Measurements from ENCODE around the gene KLF16.
A peak's percentile ranks its signal among the peaks of the same experiment; 100 is the strongest.

Gene KLF16

GRCh38 chr19:1845125-1845515 is 18.3 kb downstream of the KLF16 start:
- Histone ChIP-seq H3K4ac (ENCODE audit: low read length) (no peak overlapping the region), H3K14ac (ENCODE audit: low read length) (no peak overlapping the region), H4K91ac (ENCODE audit: low read depth, low read length, poor library complexity) (no peak overlapping the region), H3K4me3 (ENCODE audit: low read length in 2 of 2) (no peak overlapping the region), H2AFZ (ENCODE audit: low read length) (no peak overlapping the region), H3K4me1 (ENCODE audit: control insufficient read depth in 2 of 2, insufficient read depth in 1 of 2, low read depth in 1 of 2, low read length in 2 of 2) (peaks cover 4 to 30% of the 10 kb centered on the region in 2 donors), H3K36me3 (replicated peaks in 1 of 2; ENCODE audit: control insufficient read depth in 2 of 2, insufficient read depth in 2 of 2, low read length in 2 of 2) (peaks cover 5 to 23% of the 10 kb centered on the region in 2 donors), H3K4me2 (ENCODE audit: insufficient read depth, low read length, poor library complexity, severe bottlenecking) (no peak overlapping the region), H3K9ac (ENCODE audit: low read depth, low read length, poor library complexity) (peak overlapping the region; percentile 60), H3K27ac (replicated peaks; ENCODE audit: low read length) (no peak overlapping the region), H3K23ac (ENCODE audit: low read depth, low read length, poor library complexity) (peak overlapping the region; percentile 85), H2BK12ac (ENCODE audit: low read length) (peak overlapping the region; percentile 41), H3K79me1 (ENCODE audit: low read depth, low read length) (peaks cover 40% of the 10 kb centered on the region), H3K27me3 (ENCODE audit: control insufficient read depth in 3 of 3, insufficient read depth in 3 of 3, low read depth in 1 of 3, low read length in 3 of 3) (no peaks in the 10 kb centered on the region), H2BK15ac (ENCODE audit: low read length) (no peak overlapping the region), H3K18ac (ENCODE audit: low read length) (no peak overlapping the region), H2BK120ac (ENCODE audit: low read depth, low read length) (no peak overlapping the region), H2AK5ac (ENCODE audit: low read depth, low read length) (no peak overlapping the region), H2BK5ac (ENCODE audit: low read length) (no peak overlapping the region), H4K8ac (ENCODE audit: low read depth, low read length) (no peak overlapping the region), H3K9me3 (replicated peaks in 1 of 2; ENCODE audit: control insufficient read depth in 2 of 2, insufficient read depth in 1 of 2, low read depth in 1 of 2, low read length in 2 of 2) (no peaks in the 10 kb centered on the region)
- DNase-seq (ENCODE audit: low spot score) = no peak
- no CpG with 5 or more reads among the region's 16 CpGs for whole genome bisulfite sequencing, 2 donors (ENCODE audit: extremely low coverage in 2 of 2, insufficient read length in 2 of 2, insufficient replicate concordance in 1 of 2)

GRCh38 chr19:1844513-1845124 is 18.8 kb downstream of the KLF16 start:
- no peak overlapping the region for H4K8ac ChIP-seq (ENCODE audit: low read depth, low read length)
- no peaks in the 10 kb centered on the region for H3K27me3 ChIP-seq (ENCODE audit: control insufficient read depth in 3 of 3, insufficient read depth in 3 of 3, low read depth in 1 of 3, low read length in 3 of 3)
- H2BK15ac ChIP-seq (ENCODE audit: low read length) = peak overlapping the region; percentile 43
- H4K91ac ChIP-seq (ENCODE audit: low read depth, low read length, poor library complexity) = no peak overlapping the region
- H3K79me1 ChIP-seq (ENCODE audit: low read depth, low read length) = peaks cover 39% of the 10 kb centered on the region
- no peak overlapping the region for H3K9ac ChIP-seq (ENCODE audit: low read depth, low read length, poor library complexity)
- H2BK12ac ChIP-seq (ENCODE audit: low read length) = peak overlapping the region; percentile 41
- H3K4ac ChIP-seq (ENCODE audit: low read length) = no peak overlapping the region
- H3K18ac ChIP-seq (ENCODE audit: low read length) = no peak overlapping the region
- no peak for DNase-seq (ENCODE audit: low spot score)
- peaks cover 5 to 28% of the 10 kb centered on the region in 2 donors for H3K36me3 ChIP-seq (replicated peaks in 1 of 2; ENCODE audit: control insufficient read depth in 2 of 2, insufficient read depth in 2 of 2, low read length in 2 of 2)
- H3K4me2 ChIP-seq (ENCODE audit: insufficient read depth, low read length, poor library complexity, severe bottlenecking) = no peak overlapping the region
- H2AK5ac ChIP-seq (ENCODE audit: low read depth, low read length) = no peak overlapping the region
- H3K4me3 ChIP-seq (ENCODE audit: low read length in 2 of 2) = no peak overlapping the region
- no peak overlapping the region for H3K27ac ChIP-seq (replicated peaks; ENCODE audit: low read length)
- no peak overlapping the region for H2BK120ac ChIP-seq (ENCODE audit: low read depth, low read length)
- no peak overlapping the region for H2BK5ac ChIP-seq (ENCODE audit: low read length)
- H2AFZ ChIP-seq (ENCODE audit: low read length) = no peak overlapping the region
- no peak overlapping the region for H3K14ac ChIP-seq (ENCODE audit: low read length)
- peaks cover 4 to 30% of the 10 kb centered on the region in 2 donors for H3K4me1 ChIP-seq (ENCODE audit: control insufficient read depth in 2 of 2, insufficient read depth in 1 of 2, low read depth in 1 of 2, low read length in 2 of 2)
- peak overlapping the region; percentile 43 for H3K23ac ChIP-seq (ENCODE audit: low read depth, low read length, poor library complexity)
- H3K9me3 ChIP-seq (replicated peaks in 1 of 2; ENCODE audit: control insufficient read depth in 2 of 2, insufficient read depth in 1 of 2, low read depth in 1 of 2, low read length in 2 of 2) = no peaks in the 10 kb centered on the region
- no CpG with 5 or more reads among the region's 19 CpGs for WGBS, 2 donors (ENCODE audit: extremely low coverage in 2 of 2, insufficient read length in 2 of 2, insufficient replicate concordance in 1 of 2)

GRCh38 chr19:1843646-1844394 is 19.6 kb downstream of the KLF16 start:
- H2BK5ac ChIP-seq (ENCODE audit: low read length) = peak overlapping the region; percentile 53
- no peaks in the 10 kb centered on the region for H3K27me3 ChIP-seq (ENCODE audit: control insufficient read depth in 3 of 3, insufficient read depth in 3 of 3, low read depth in 1 of 3, low read length in 3 of 3)
- H2BK12ac ChIP-seq (ENCODE audit: low read length) = no peak overlapping the region
- H3K4me1 ChIP-seq (ENCODE audit: control insufficient read depth in 2 of 2, insufficient read depth in 1 of 2, low read depth in 1 of 2, low read length in 2 of 2) = peaks cover 4 to 30% of the 10 kb centered on the region in 2 donors
- no peak overlapping the region for H2BK15ac ChIP-seq (ENCODE audit: low read length)
- H3K18ac ChIP-seq (ENCODE audit: low read length) = no peak overlapping the region
- H2BK120ac ChIP-seq (ENCODE audit: low read depth, low read length) = no peak overlapping the region
- WGBS, 2 donors (ENCODE audit: extremely low coverage in 2 of 2, insufficient read length in 2 of 2, insufficient replicate concordance in 1 of 2) = no CpG with 5 or more reads among the region's 25 CpGs
- no peak for DNase-seq (ENCODE audit: low spot score)
- H2AFZ ChIP-seq (ENCODE audit: low read length) = no peak overlapping the region
- no peaks in the 10 kb centered on the region for H3K9me3 ChIP-seq (replicated peaks in 1 of 2; ENCODE audit: control insufficient read depth in 2 of 2, insufficient read depth in 1 of 2, low read depth in 1 of 2, low read length in 2 of 2)
- H2AK5ac ChIP-seq (ENCODE audit: low read depth, low read length) = peak overlapping the region; percentile 37
- H3K23ac ChIP-seq (ENCODE audit: low read depth, low read length, poor library complexity) = no peak overlapping the region
- H3K4me3 ChIP-seq (ENCODE audit: low read length in 2 of 2) = no peak overlapping the region
- H4K91ac ChIP-seq (ENCODE audit: low read depth, low read length, poor library complexity) = no peak overlapping the region
- H3K79me1 ChIP-seq (ENCODE audit: low read depth, low read length) = peaks cover 40% of the 10 kb centered on the region
- no peak overlapping the region for H3K14ac ChIP-seq (ENCODE audit: low read length)
- no peak overlapping the region for H4K8ac ChIP-seq (ENCODE audit: low read depth, low read length)
- H3K9ac ChIP-seq (ENCODE audit: low read depth, low read length, poor library complexity) = peak overlapping the region; percentile 9
- H3K4me2 ChIP-seq (ENCODE audit: insufficient read depth, low read length, poor library complexity, severe bottlenecking) = no peak overlapping the region
- peaks cover 5 to 29% of the 10 kb centered on the region in 2 donors for H3K36me3 ChIP-seq (replicated peaks in 1 of 2; ENCODE audit: control insufficient read depth in 2 of 2, insufficient read depth in 2 of 2, low read length in 2 of 2)
- H3K27ac ChIP-seq (replicated peaks; ENCODE audit: low read length) = no peak overlapping the region
- no peak overlapping the region for H3K4ac ChIP-seq (ENCODE audit: low read length)

- Histone ChIP-seq H3K4me1 (ENCODE audit: control insufficient read depth in 2 of 2, insufficient read depth in 1 of 2, low read depth in 1 of 2, low read length in 2 of 2) (peaks cover 4 to 30% of the 10 kb centered on the region in 2 donors), H2BK12ac (ENCODE audit: low read length) (no peak overlapping the region), H3K4ac (ENCODE audit: low read length) (no peak overlapping the region), H2AFZ (ENCODE audit: low read length) (no peak overlapping the region), H3K79me1 (ENCODE audit: low read depth, low read length) (peaks cover 40% of the 10 kb centered on the region), H3K9ac (ENCODE audit: low read depth, low read length, poor library complexity) (no peak overlapping the region), H3K4me2 (ENCODE audit: insufficient read depth, low read length, poor library complexity, severe bottlenecking) (no peak overlapping the region), H3K27me3 (ENCODE audit: control insufficient read depth in 3 of 3, insufficient read depth in 3 of 3, low read depth in 1 of 3, low read length in 3 of 3) (no peaks in the 10 kb centered on the region), H3K14ac (ENCODE audit: low read length) (no peak overlapping the region), H3K27ac (replicated peaks; ENCODE audit: low read length) (no peak overlapping the region), H4K91ac (ENCODE audit: low read depth, low read length, poor library complexity) (no peak overlapping the region), H3K9me3 (replicated peaks in 1 of 2; ENCODE audit: control insufficient read depth in 2 of 2, insufficient read depth in 1 of 2, low read depth in 1 of 2, low read length in 2 of 2) (no peaks in the 10 kb centered on the region), H3K23ac (ENCODE audit: low read depth, low read length, poor library complexity) (peak overlapping the region; percentile 43), H2AK5ac (ENCODE audit: low read depth, low read length) (no peak overlapping the region), H3K4me3 (ENCODE audit: low read length in 2 of 2) (no peak overlapping the region), H2BK5ac (ENCODE audit: low read length) (no peak overlapping the region), H4K8ac (ENCODE audit: low read depth, low read length) (no peak overlapping the region), H2BK120ac (ENCODE audit: low read depth, low read length) (no peak overlapping the region), H2BK15ac (ENCODE audit: low read length) (no peak overlapping the region), H3K36me3 (replicated peaks in 1 of 2; ENCODE audit: control insufficient read depth in 2 of 2, insufficient read depth in 2 of 2, low read length in 2 of 2) (peaks cover 5 to 33% of the 10 kb centered on the region in 2 donors), H3K18ac (ENCODE audit: low read length) (no peak overlapping the region)
- no peak for DNase-seq (ENCODE audit: low spot score)
- no CpG with 5 or more reads among the region's 22 CpGs for WGBS, 2 donors (ENCODE audit: extremely low coverage in 2 of 2, insufficient read length in 2 of 2, insufficient replicate concordance in 1 of 2)
These were observed 20.3 kb downstream of the KLF16 start for GRCh38 chr19:1843116-1843515.
